PC-9 (cell line): ENCODE results near the gene RBMS1. TPM values are rescaled to one million over a fixed set of nuclear protein-coding genes. Genes with fewer than 3 reads are reported as not detected.

ENCODE experiments used
- BruUV-seq: library from RNA; stranded (reverse); fragments of 400-500 nt; replicated peaks from 2 replicates; lab custom pipeline; 2021; lab: Mats Ljungman, UMichigan
- CTCF ChIA-PET: fragments of 300-600 bp; sonication (Branson Sonifier 250); formaldehyde crosslinking; loops from one replicate; lab custom pipeline; 2022; ENCODE audit warnings: antibody characterized with exemption; lab: Charles Lee
- POLR2A ChIA-PET: fragments of 300-600 bp; sonication (Branson Sonifier 250); formaldehyde crosslinking; loops from one replicate; lab custom pipeline; 2022; ENCODE audit warnings: antibody characterized with exemption; ENCODE audit not compliant: unreplicated experiment; lab: Charles Lee
- DNase-seq, 2 experiments: peaks; one replicate each; pipeline versions ENCODE4 v3.0.0 to v3.0.0-alpha.2; 2015 to 2022; ENCODE audit warnings: mixed read lengths in 1 of 2
- H2AFZ ChIP-seq: fragments of 200-600 bp; sonication (generic); 2 replicates; pipeline ENCODE4 v1.8.1; 2017; ENCODE audit warnings: antibody characterized with exemption
- H3F3A ChIP-seq: fragments of 200-600 bp; sonication (generic); 2 replicates; pipeline ENCODE4 v1.8.1; 2017; ENCODE audit warnings: antibody characterized with exemption, mild to moderate bottlenecking, low read depth; ENCODE audit not compliant: insufficient read depth
- H3K27ac ChIP-seq: fragments of 200-600 bp; sonication (generic); 2 replicates; pipeline ENCODE4 v1.6.1; 2016; ENCODE audit warnings: mixed run types
- H3K27me3 ChIP-seq: fragments of 200-600 bp; sonication (generic); 2 replicates; pipeline ENCODE4 v1.6.1; 2016; ENCODE audit warnings: low read depth, mixed run types; ENCODE audit not compliant: insufficient read depth
- H3K36me3 ChIP-seq: fragments of 200-600 bp; sonication (generic); 2 replicates; pipeline ENCODE4 v1.6.1; 2016; ENCODE audit warnings: low read depth, mixed run types
- H3K4me1 ChIP-seq: fragments of 200-600 bp; sonication (generic); replicated peaks from 2 replicates; pipeline ENCODE4 v1.6.1; 2016; ENCODE audit warnings: mixed run types; ENCODE audit not compliant: insufficient read depth
- H3K4me2 ChIP-seq: fragments of 200-600 bp; sonication (generic); 2 replicates; pipeline ENCODE4 v1.6.1; 2017; ENCODE audit warnings: mixed run types
- H3K4me3 ChIP-seq: fragments of 200-600 bp; sonication (generic); 2 replicates; pipeline ENCODE4 v1.6.1; 2016; ENCODE audit warnings: mixed run types
- H3K79me2 ChIP-seq: fragments of 200-600 bp; sonication (generic); 2 replicates; pipeline ENCODE4 v1.6.1; 2017; ENCODE audit warnings: low read depth, mixed run types
- H3K9me2 ChIP-seq: fragments of 200-600 bp; sonication (generic); 2 replicates; pipeline ENCODE4 v1.8.1; 2017; ENCODE audit warnings: mild to moderate bottlenecking; ENCODE audit not compliant: insufficient read depth
- H3K9me3 ChIP-seq: fragments of 200-600 bp; sonication (generic); 2 replicates; pipeline ENCODE4 v1.8.1; 2016; ENCODE audit warnings: low read depth; ENCODE audit not compliant: insufficient read depth
- H4K20me1 ChIP-seq: fragments of 200-600 bp; sonication (generic); 2 replicates; pipeline ENCODE4 v1.8.1; 2017; ENCODE audit not compliant: insufficient read depth
- EZH2 ChIP-seq: fragments of 200-600 bp; sonication (generic); IDR thresholded peaks from 2 replicates; pipeline ENCODE4 v1.8.0; 2017; ENCODE audit warnings: antibody characterized with exemption, low read depth
- intact Hi-C: fragments of 100-400 bp; cut with micrococcal nuclease; formaldehyde crosslinking; loops from one replicate; pipeline ENCODE4 v1.10.0; 2022; ENCODE audit not compliant: unreplicated experiment
- total RNA-seq: library from RNA; stranded (reverse); gene quantifications from 2 replicates; pipeline ENCODE4 v1.2.3, GENCODE V29; 2021
- TF ChIP-seq, protein P1 (sequence below): fragments of 200-600 bp; sonication (generic); conservative IDR thresholded peaks from 2 replicates; pipeline ENCODE4 v1.6.1; 2017; ENCODE audit warnings: mixed run types, antibody characterized with exemption, mild to moderate bottlenecking, moderate library complexity

Gene RBMS1
- total RNA-seq, 1 experiment from 2014 or later: 65.1 TPM

DNA sequence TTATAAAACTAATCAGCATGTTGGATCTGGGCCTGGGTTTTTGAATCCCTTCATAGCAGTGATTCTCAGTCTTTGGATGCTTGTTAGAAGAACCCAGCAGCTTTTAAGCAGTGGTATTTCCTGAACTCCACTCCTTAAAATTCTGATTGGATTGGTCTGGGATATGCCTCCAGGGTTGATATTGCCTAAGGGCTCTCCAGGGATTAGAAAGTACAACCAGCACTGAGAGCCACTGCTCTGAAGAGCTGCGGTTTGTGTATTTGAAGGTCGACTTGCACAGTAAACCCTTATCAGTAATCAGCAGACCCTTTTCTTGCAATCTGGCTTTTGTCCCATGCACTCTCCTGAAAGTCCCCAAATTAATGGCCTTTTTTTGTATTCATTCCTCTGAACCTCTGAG lies 17.0 kb upstream of the RBMS1 start:
- Histone ChIP-seq H3K27ac (no peak overlapping the region), H3K27me3 (no peaks in the 10 kb centered on the region), H2AFZ (no peak overlapping the region), H3K4me2 (no peak overlapping the region), H3K79me2 (no peaks in the 10 kb centered on the region), H3F3A (no peaks in the 10 kb centered on the region), H3K36me3 (no peaks in the 10 kb centered on the region), H4K20me1 (no peaks in the 10 kb centered on the region), H3K9me3 (no peaks in the 10 kb centered on the region), H3K9me2 (no peaks in the 10 kb centered on the region), H3K4me1 (no peaks in the 10 kb centered on the region), H3K4me3 (no peak overlapping the region)
- ChIA-PET CTCF (no interaction called here), POLR2A (no interaction called here)
- DNase-seq: no peak
- no TSS peak for BruUV-seq
- TF ChIP-seq, protein P1, sequence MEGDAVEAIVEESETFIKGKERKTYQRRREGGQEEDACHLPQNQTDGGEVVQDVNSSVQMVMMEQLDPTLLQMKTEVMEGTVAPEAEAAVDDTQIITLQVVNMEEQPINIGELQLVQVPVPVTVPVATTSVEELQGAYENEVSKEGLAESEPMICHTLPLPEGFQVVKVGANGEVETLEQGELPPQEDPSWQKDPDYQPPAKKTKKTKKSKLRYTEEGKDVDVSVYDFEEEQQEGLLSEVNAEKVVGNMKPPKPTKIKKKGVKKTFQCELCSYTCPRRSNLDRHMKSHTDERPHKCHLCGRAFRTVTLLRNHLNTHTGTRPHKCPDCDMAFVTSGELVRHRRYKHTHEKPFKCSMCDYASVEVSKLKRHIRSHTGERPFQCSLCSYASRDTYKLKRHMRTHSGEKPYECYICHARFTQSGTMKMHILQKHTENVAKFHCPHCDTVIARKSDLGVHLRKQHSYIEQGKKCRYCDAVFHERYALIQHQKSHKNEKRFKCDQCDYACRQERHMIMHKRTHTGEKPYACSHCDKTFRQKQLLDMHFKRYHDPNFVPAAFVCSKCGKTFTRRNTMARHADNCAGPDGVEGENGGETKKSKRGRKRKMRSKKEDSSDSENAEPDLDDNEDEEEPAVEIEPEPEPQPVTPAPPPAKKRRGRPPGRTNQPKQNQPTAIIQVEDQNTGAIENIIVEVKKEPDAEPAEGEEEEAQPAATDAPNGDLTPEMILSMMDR: no peak
- TF ChIP-seq EZH2: no peak
- intact Hi-C loops: no loop called here

DNA sequence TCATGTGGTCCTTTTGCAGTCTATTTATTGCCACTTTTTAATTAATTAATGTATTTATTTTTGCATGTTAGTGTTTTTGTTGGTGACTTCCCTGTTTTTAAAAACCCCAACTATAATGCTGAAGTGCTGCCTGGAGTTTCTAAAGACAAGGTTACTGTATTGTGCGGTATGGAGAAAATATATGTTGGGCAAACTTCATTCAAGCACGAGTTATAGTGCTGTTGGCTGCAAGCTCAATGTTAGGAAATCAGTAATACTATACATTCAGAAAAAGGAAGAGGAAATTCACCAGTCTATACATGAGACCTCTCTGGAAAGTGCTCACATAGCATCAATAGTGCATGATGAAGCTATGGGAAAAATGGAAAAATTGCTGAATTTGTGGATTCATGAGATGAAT lies 15.4 kb upstream of the RBMS1 start:
- DNase-seq: no peak
- intact Hi-C loops: no loop called here
- H3K9me3 ChIP-seq: no peaks in the 10 kb centered on the region
- no peaks in the 10 kb centered on the region for H4K20me1 ChIP-seq
- TF ChIP-seq EZH2: no peak
- TF ChIP-seq, protein P1: no peak
- H3K36me3 ChIP-seq: no peaks in the 10 kb centered on the region
- H3K79me2 ChIP-seq: no peaks in the 10 kb centered on the region
- ChIA-PET POLR2A (interaction anchor here (0.7 kb wide), 2 partner anchors 301 to 316 kb away, joined by 10 to 11 read pairs; no protein-coding TSS in a partner anchor), CTCF (no interaction called here)
- H3K27ac ChIP-seq: no peak overlapping the region
- BruUV-seq: no TSS peak
- H3K4me2 ChIP-seq: no peak overlapping the region
- H3K27me3 ChIP-seq: no peaks in the 10 kb centered on the region
- no peaks in the 10 kb centered on the region for H3K9me2 ChIP-seq
- H2AFZ ChIP-seq: no peak overlapping the region
- H3F3A ChIP-seq: no peaks in the 10 kb centered on the region
- no peak overlapping the region for H3K4me3 ChIP-seq
- no peaks in the 10 kb centered on the region for H3K4me1 ChIP-seq

DNA sequence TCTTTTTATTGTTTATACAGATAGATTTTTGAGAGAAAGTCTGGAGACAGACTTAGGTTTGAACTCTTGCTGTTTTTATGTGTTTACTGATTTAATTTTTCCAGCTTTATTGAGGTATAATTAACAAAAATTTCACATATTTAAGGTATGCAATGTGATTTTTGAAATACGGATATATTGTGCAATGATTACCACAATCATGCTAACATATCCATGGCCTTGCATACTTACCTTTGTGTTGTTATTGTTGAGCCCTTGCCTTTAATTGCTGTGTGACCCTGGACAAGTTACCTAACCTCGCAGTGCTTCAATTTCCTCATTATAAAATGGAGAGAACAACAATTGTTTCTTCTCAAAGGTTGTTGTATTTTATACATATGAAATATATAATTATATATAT lies 13.9 kb upstream of the RBMS1 start:
- no peak overlapping the region for H3K4me2 ChIP-seq
- H3K9me3 ChIP-seq: no peaks in the 10 kb centered on the region
- H3F3A ChIP-seq: no peaks in the 10 kb centered on the region
- no peaks in the 10 kb centered on the region for H3K27me3 ChIP-seq
- H3K27ac ChIP-seq: no peak overlapping the region
- CTCF ChIA-PET: no interaction called here
- POLR2A ChIA-PET: no interaction called here
- H2AFZ ChIP-seq: no peak overlapping the region
- H3K79me2 ChIP-seq: no peaks in the 10 kb centered on the region
- no peaks in the 10 kb centered on the region; the same call in 1 of the 2 replicates for H3K9me2 ChIP-seq
- H3K4me1 ChIP-seq: no peaks in the 10 kb centered on the region
- intact Hi-C loops: no loop called here
- BruUV-seq: no TSS peak
- no peaks in the 10 kb centered on the region for H3K36me3 ChIP-seq
- H3K4me3 ChIP-seq: no peak overlapping the region
- no peak for TF ChIP-seq EZH2
- H4K20me1 ChIP-seq: no peaks in the 10 kb centered on the region
- DNase-seq: no peak

DNA sequence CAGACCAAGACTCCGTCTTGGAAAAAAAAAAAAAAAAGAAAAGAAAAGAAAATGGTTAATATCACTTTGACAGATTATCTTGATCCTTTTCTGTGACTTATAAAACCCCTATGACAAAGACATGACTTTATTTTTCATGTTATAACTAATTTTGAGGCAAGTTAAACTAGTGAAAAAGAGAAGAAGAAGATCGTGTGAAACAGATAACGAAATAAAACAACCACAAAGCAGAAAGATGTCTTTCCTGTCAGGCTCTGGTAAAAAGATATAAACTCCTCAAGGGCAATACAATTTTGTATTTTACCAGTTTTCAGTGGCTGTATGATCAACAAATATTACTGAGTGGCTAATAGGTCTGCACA lies 13.4 kb upstream of the RBMS1 start:
- no peak for DNase-seq
- H3K4me1 ChIP-seq: no peaks in the 10 kb centered on the region
- no peaks in the 10 kb centered on the region for H4K20me1 ChIP-seq
- no peaks in the 10 kb centered on the region for H3F3A ChIP-seq
- no peaks in the 10 kb centered on the region for H3K9me3 ChIP-seq
- no peak overlapping the region for H3K4me2 ChIP-seq
- H3K79me2 ChIP-seq: no peaks in the 10 kb centered on the region
- no peak overlapping the region for H3K4me3 ChIP-seq
- intact Hi-C loops: no loop called here
- no peak overlapping the region for H2AFZ ChIP-seq
- TF ChIP-seq, protein P1: no peak
- no peak for TF ChIP-seq EZH2
- H3K27ac ChIP-seq: no peak overlapping the region
- ChIA-PET CTCF (no interaction called here), POLR2A (no interaction called here)
- BruUV-seq: no TSS peak
- no peaks in the 10 kb centered on the region for H3K27me3 ChIP-seq
- no peaks in the 10 kb centered on the region for H3K36me3 ChIP-seq
- no peaks in the 10 kb centered on the region; the same call in 1 of the 2 replicates for H3K9me2 ChIP-seq
